Activated T-helper 2 cell treated with anti-CD3 and anti-CD28 coated beads, Interferon-gamma antibody, Interleukin-2, Interleukin-4, amounts not matched to agents 10 μg/mL and 5 μg/mL and 100 μg/mL, durations not matched to agents 14 hours and 24 hours and 36 hours (primary cell): ENCODE measurements around the gene TBC1D22A. TPM values are rescaled to one million over a fixed set of nuclear protein-coding genes. Genes with fewer than 3 reads are reported as not detected.
"Not testable (repeated sequence)": the region's sequence is repeated elsewhere in the genome, so short reads cannot be mapped to it uniquely, and the experiment has no call there.

Source experiments
- DNase-seq: peaks from one replicate; pipeline ENCODE4 v3.0.0; 2021; ENCODE audit warnings: low spot score
- H3K27ac Mint-ChIP-seq: one replicate; pipeline ENCODE4 v1.8.0; 2021; ENCODE audit warnings: mixed read lengths
- H3K27me3 Mint-ChIP-seq: one replicate; pipeline ENCODE4 v1.8.0; 2021; ENCODE audit warnings: low read depth, mixed read lengths
- H3K36me3 Mint-ChIP-seq: one replicate; pipeline ENCODE4 v1.8.0; 2021; ENCODE audit warnings: low read depth, mixed read lengths
- H3K4me1 Mint-ChIP-seq: one replicate; pipeline ENCODE4 v1.8.0; 2021; ENCODE audit warnings: low read depth, mixed read lengths
- H3K4me3 Mint-ChIP-seq: one replicate; pipeline ENCODE4 v1.8.0; 2021; ENCODE audit warnings: low read depth, mild to moderate bottlenecking, moderate library complexity, mixed read lengths
- H3K9me3 Mint-ChIP-seq: one replicate; pipeline ENCODE4 v1.8.0; 2021; ENCODE audit warnings: mixed read lengths
- intact Hi-C: fragments of 100-400 bp; cut with micrococcal nuclease; formaldehyde crosslinking; loops from one replicate; pipeline ENCODE4 v1.15.1; 2023
- total RNA-seq: library from RNA; stranded (reverse); gene quantifications from 2 replicates; pipeline ENCODE4 v1.2.3, GENCODE V29; 2022

Gene TBC1D22A
- total RNA-seq, 1 donor from 2014 or later, result 34.8 TPM

DNA sequence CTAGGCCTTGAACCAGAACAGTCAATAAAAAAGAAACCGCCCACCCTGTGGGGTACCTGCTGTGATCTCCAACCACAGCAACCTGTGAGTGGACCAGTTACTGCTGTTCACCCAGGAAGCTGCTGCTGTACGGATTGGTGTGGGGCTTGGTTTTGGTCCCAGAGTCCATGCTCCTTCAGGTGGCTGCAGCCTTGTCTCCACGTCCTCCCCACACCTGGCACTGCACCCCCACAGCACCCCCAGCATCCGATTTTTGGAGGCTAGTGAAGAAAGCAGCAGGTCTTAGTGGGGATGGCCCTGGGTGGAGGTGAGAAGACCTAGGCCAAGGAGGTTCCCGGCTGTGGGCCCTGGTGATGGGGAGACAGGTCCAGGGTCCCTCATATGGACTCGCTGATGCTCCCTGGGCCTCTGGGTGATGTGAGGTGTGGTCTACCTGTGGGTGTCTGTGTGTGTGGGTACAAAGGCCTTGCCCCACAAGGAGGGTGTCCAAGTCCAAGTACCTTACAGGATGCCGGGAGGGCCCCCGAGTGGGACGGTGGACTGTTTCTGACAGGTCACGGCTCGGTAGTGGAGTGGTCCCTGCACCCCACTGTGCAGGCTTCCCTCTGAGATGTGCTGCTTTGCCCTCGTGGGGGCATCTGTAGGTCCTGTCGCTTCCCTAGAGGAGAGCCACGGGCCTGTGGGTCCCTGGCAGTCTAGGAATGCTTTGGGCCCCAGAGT, 283.4 kb downstream of the TBC1D22A start:
- peaks cover 12% of the 10 kb centered on the region for H3K4me1 Mint-ChIP-seq
- no peak overlapping the region for H3K27ac Mint-ChIP-seq
- H3K4me3 Mint-ChIP-seq, result no peak overlapping the region
- no peaks in the 10 kb centered on the region for H3K9me3 Mint-ChIP-seq
- H3K27me3 Mint-ChIP-seq, result no peaks in the 10 kb centered on the region
- intact Hi-C loops, result no loop called here
- no peak for DNase-seq
- no peaks in the 10 kb centered on the region for H3K36me3 Mint-ChIP-seq

DNA sequence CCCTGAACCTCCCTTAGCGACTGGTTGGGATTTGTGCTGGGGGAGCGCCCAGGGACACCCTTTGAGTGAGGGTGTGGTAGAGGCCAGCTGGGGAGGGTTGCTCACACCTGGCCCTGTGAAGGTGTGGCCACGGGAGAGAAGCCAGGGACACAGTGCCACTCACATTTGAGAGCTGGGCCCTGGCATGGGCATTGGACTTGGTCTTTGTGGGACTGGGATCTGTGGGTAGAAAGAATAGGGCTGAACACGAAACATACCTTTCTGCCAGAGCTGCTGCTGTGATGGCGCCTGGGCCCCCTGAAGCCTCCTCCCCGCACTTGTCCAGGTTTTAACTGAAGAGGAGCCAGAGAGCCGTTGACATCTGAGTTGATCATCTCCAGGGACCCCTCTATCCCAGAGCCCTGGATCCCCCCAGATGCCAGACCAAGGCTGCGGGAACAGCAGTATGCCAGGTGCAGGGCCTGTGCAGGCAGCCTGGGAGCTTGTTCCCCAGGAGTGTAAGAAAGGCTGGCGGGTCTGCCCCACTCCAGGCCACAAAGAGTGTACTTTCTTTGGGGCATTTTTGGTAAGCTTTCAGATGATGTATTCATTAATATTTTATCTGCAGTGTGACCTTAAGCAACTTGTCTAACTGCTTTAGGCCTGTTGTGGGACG, 284.1 kb downstream of the TBC1D22A start:
- intact Hi-C loops, result no loop called here
- Mint-ChIP-seq H3K27ac (no peak overlapping the region), H3K27me3 (no peaks in the 10 kb centered on the region), H3K4me1 (peaks cover 12% of the 10 kb centered on the region), H3K9me3 (no peaks in the 10 kb centered on the region), H3K36me3 (no peaks in the 10 kb centered on the region), H3K4me3 (no peak overlapping the region)
- no peak for DNase-seq

DNA sequence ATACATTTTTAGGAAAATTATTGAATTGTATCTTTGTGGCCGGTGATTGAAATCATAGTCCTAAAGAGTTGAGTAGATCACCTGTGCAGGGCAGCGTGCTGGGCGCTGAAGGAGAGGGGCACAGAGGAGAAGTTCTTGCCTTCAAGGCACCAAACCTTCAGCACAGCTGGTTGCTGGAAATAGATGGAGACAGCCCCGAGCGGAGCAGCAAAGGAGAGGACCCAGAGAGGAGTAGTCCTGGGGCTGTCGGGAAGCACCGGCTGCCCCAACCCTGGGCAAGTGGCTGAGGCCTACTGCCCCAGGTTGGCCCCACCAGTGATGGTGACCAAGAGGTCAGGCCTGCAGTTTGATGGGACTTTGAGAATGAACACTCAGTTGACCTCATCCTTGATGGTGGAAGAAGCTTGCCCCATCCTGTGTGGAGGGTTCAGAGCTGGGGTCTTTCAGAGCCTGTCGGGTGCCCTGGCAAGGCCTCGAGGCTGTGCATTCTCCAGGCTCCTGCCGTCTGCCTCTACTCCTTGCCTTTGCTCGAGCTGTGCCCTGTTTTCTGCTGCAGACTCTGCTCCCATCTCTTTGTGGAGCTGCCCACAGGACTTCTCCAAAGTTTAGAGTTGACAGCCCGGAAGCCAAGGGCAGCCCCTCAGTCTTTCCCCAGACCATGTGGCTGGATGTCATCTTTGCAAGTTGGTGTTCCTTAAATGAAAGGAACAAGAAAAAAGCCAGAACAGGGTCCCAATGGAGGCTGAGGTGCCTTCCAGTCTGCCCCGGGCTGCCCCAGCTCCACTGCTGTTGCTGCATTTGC, 285.1 kb downstream of the TBC1D22A start:
- H3K4me1 Mint-ChIP-seq, result peaks cover 12% of the 10 kb centered on the region
- intact Hi-C loops, result no loop called here
- no peak overlapping the region for H3K4me3 Mint-ChIP-seq
- H3K27me3 Mint-ChIP-seq, result no peaks in the 10 kb centered on the region
- H3K27ac Mint-ChIP-seq, result no peak overlapping the region
- DNase-seq, result no peak
- no peaks in the 10 kb centered on the region for H3K36me3 Mint-ChIP-seq
- no peaks in the 10 kb centered on the region for H3K9me3 Mint-ChIP-seq

DNA sequence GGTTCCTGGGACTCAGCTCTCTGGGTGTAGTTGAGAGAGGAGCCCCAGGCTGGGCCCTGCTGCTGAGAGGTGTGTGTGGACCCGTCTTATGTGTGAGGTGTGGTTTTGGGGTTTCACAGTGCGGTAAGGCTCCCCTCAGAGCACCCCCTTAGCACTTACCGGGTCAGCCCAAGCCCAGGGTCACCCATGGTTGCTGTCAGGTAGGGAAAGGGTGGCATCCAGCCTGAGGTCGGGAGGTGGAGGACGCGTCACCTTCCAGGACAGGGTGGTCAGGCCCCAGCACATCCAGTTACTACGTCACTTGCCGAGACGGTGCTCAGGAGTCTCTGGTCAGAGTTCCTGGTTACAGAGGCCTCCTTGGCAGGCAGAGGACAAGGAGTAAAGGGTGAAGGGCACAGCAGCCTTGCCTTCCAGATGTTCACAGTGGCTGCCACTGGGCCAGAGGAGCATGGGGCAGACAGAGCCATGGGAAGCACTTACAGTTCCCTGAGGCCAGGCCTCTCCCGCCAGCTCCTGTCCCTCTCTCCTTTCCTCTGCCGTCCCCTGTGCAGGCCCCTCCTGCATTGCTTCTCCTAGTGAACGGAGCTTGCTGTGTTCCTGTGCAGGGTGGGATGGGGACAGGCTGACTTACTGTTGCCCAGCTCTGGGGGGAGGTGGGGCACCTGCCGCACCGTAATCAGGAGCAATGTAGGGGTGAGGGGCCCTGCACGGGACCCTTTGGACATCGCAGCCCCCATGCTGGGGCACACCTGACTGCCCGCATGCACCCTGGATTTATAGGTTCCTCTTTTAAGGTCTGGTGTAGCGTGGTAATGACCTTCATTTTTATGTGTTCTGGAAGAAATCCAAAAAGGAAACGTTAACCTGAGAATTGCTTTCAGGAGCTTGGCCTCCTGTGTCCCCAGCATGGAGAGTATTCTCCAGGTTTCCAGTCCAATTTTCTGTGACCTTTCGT, 285.9 kb downstream of the TBC1D22A start:
- no peaks in the 10 kb centered on the region for H3K36me3 Mint-ChIP-seq
- H3K27ac Mint-ChIP-seq, result no peak overlapping the region
- H3K4me1 Mint-ChIP-seq, result peaks cover 15% of the 10 kb centered on the region

DNA sequence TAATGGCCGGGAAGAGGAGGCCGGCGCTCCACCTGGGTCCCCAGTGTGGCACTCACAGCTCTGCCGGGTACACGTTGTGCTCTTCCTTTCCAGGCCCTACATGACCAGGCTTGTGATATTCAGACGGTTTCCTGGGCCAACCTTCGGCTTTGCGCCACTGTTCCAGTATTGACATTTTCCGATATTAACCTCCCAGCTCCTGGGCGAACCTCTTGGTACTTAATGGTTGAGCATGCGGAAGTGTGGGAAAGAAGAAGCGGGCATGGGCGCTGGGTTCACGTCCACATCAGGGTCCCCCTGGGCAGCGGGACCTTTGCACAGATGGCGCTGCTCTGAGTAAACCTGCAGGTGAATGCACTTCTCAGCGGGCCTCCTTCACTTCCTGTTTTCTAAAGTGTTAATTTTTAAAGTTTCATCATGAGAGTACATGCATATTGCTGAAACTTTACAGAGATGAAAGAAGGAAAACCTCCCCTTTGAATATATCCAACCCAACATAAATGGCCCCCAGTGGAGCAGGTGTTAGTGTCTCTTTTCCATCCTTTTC, 286.7 kb downstream of the TBC1D22A start:
- no peak for DNase-seq
- Mint-ChIP-seq H3K9me3 (no peaks in the 10 kb centered on the region), H3K27me3 (no peaks in the 10 kb centered on the region), H3K4me3 (no peak overlapping the region), H3K4me1 (peaks cover 11% of the 10 kb centered on the region), H3K27ac (no peak overlapping the region), H3K36me3 (no peaks in the 10 kb centered on the region)
- intact Hi-C loops, result no loop called here

More for the DNA sequence above, 285.9 kb downstream of the TBC1D22A start:
- DNase-seq, result no peak
- intact Hi-C loops, result no loop called here
- Mint-ChIP-seq H3K27me3 (no peaks in the 10 kb centered on the region), H3K9me3 (no peaks in the 10 kb centered on the region), H3K4me3 (no peak overlapping the region)

DNA sequence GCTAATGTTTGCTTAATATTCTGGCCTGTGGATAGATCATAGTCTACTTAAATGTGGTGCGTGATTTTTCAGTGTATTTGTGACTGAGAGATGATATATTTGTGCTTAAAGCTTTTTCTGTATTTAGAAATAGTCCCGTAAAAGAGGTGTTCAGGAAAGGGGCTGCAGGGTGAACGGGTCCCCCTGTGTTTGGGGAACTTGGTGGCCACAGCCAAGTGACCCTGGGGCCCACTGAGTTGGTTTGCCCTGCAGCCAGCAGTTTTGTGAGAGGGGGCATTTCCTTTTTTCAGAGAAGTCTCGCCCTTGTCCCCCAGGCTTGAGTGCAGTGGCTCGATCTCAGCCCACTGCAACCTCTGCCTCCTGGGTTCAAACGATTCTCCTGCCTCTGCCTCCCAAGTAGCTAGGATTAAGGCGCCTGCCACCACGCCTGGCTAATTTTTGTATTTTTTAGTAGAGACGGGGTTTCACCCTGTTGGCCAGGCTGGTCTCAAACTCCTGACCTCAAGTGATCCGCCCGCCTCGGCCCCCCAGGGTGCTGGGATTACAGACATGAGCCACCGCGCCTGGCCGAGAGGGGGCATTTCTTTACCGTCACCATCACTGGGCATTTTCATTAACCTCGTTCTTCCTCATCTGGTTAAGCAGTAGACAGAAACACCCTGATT, 287.4 kb downstream of the TBC1D22A start:
- intact Hi-C loops, H3K9me3 Mint-ChIP-seq, H3K27me3 Mint-ChIP-seq, H3K4me3 Mint-ChIP-seq, H3K4me1 Mint-ChIP-seq, DNase-seq, H3K36me3 Mint-ChIP-seq: not testable (repeated sequence)
- peak overlapping the region; percentile 9 for H3K27ac Mint-ChIP-seq

DNA sequence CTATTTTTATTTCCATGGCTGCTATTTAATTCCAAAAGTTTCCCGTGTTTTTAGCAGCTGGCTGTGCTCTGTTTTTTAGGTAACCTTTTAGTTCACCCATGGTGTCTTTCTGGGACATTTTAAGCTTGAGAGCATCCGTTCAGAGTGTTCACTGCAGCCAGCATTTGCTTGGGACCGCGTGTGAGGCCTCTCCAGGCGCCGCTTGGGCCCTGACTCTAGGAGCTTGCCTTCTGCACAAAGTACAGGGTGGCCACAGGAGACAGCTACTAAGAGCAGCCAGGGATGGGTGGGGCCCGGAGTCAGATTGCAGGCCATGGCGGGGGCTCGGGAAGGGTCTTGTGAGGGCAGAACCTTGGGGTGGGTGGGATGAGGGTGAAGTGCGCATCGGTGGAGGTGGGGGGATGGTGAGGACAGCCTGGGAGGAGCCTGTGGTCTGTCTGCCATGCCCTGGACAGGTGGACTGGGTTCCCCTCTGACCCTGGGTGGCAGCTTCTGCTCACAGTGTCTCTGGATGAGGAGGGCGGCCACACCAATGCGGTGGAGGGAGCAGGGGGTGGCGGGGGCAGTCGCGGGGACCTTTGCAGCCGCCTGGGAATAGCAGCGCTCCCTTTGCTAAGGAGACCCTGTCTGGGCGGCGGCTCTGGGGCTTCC, 288.1 kb downstream of the TBC1D22A start:
- no peak overlapping the region for H3K4me3 Mint-ChIP-seq
- H3K9me3 Mint-ChIP-seq, result no peaks in the 10 kb centered on the region
- H3K4me1 Mint-ChIP-seq, result peaks cover 5% of the 10 kb centered on the region
- intact Hi-C loops, result no loop called here
- no peak overlapping the region for H3K27ac Mint-ChIP-seq
- no peak for DNase-seq
- H3K27me3 Mint-ChIP-seq, result no peaks in the 10 kb centered on the region
- H3K36me3 Mint-ChIP-seq, result no peaks in the 10 kb centered on the region

DNA sequence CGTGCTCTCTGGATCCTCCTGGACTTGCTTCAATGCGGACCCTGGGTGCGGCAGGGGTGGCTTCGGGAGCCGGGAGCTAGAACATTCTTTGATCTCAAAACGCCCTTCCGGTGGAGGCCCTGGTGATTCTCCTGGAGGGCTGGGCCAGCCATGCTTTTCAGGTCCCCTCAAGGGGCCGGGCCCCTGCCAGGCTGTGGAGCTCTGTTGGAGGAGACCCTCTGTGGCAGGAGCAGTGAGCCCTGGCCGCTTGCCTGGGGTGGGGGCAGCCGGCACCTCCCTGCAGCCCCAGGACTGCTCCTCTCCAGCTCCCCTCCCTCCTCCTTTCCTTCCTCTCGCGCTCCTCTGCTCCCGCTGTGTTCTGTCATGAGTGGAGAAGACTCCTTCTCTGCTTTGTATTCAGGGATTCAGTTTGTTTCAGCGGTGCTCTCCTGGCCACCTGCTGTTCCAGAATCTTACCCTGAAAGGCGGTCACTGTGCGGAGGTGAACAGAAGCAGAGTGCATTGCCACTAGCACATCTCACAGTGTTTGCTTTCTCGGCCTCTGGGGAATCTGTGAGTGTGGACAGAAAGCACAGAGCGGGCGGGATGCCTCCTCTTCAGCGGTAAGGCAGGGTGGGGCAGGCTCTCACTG, 289.1 kb downstream of the TBC1D22A start:
- no peak for DNase-seq
- H3K27ac Mint-ChIP-seq, result no peak overlapping the region
- intact Hi-C loops, result no loop called here
- no peak overlapping the region for H3K4me3 Mint-ChIP-seq
- H3K4me1 Mint-ChIP-seq, result peaks cover 5% of the 10 kb centered on the region
- no peaks in the 10 kb centered on the region for H3K36me3 Mint-ChIP-seq
- H3K9me3 Mint-ChIP-seq, result no peaks in the 10 kb centered on the region
- no peaks in the 10 kb centered on the region for H3K27me3 Mint-ChIP-seq

DNA sequence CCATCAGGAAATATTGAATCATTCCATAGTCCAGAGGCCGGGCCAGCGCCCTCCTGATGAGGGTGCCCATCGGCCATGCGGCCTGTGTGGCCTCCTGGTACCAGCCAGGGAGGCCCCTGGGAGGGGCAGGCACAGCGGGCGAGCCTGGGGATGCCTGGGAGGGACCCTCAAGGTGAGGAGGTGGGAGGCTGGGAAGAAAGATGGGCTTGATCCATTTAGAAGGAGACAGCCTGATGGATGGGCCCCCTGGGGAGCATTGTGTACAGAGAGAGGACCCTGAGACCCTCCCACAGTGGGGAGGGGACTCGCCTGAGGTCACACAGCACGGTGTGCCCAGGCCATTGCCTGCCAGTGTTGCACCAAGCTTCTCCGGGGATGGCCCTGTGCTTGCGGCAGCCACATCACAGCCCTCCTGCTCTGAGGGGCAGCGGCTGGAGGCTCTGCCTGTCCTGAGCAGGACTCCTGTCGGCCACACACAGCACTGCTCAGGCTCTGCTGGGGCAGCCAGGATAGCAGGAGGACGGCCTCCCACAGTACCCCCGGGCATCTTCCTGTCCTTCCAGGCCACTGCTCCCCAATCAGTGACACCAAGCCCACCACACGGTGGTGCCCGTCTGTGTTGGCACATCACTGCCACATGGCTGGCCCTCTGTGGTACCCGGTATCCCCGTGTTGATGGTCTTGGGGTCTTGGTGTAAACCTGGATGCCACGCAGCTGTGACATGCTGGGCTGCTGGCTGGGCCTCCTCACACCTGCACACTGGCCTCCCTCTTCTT, 290.0 kb downstream of the TBC1D22A start:
- no peak for DNase-seq
- intact Hi-C loops, result no loop called here
- no peak overlapping the region for H3K4me3 Mint-ChIP-seq
- no peaks in the 10 kb centered on the region for H3K36me3 Mint-ChIP-seq
- no peaks in the 10 kb centered on the region for H3K9me3 Mint-ChIP-seq
- peak overlapping the region; percentile 38 for H3K27ac Mint-ChIP-seq
- H3K27me3 Mint-ChIP-seq, result no peaks in the 10 kb centered on the region
- H3K4me1 Mint-ChIP-seq, result peaks cover 5% of the 10 kb centered on the region

DNA sequence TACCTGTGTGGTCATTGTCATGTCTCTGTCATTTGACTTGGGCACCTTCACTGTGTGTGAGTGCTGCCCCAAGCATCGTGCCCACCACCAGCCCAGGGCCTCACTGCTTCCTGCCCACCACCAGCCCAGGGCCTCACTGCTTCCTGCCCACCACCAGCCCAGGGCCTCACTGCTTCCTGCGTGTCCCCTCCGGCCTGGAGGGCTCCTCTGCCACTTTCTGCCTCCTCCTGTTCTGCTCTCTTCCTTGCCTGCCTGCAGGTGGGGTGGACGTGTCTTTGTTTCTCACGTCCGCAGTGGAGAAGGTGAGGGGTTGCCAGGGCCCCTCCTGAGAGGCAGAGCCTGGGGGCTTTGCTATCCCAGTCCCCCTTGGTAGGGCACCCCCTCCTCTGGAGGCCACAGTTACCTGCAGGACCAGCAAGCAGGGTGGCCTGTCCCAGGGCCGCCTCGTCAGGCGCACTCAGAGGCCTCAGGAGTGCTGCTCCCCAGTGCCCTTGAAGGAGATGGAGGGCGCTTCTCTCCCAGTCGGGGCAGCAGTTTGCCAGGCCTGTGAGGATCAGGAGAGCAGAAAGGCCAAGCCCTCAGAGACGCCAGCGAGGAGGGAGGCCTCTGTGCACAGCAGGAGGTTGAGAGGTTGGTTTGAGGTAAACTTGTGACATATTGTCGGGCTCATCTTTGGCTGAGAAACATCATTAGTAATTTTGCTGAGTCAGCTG, 290.7 kb downstream of the TBC1D22A start:
- intact Hi-C loops, result no loop called here
- Mint-ChIP-seq H3K36me3 (no peaks in the 10 kb centered on the region), H3K4me1 (peaks cover 5% of the 10 kb centered on the region), H3K9me3 (no peaks in the 10 kb centered on the region), H3K27me3 (no peaks in the 10 kb centered on the region), H3K27ac (peak overlapping the region; percentile 38), H3K4me3 (no peak overlapping the region)
- no peak for DNase-seq
